GM12878 (cell line): ENCODE results near the gene PDE8B. TPM values are rescaled to one million over a fixed set of nuclear protein-coding genes. Genes with fewer than 3 reads are reported as not detected.

ENCODE experiments used
- ATAC-seq: fragments of 200-7000 bp; cut with Tn5 transposase; 3 replicates; pipeline ENCODE4 v1.9.1; 2020; ENCODE audit warnings: mild to moderate bottlenecking, moderate library complexity
- BruUV-seq: library from RNA; stranded (reverse); fragments of 400-500 nt; replicated peaks from 2 replicates; lab custom pipeline; 2021; lab: Mats Ljungman, UMichigan
- CTCF ChIA-PET: fragments of 300-600 bp; sonication (Branson Sonifier 250); formaldehyde crosslinking; extraction: SDS; loops from one replicate; lab custom pipeline; 2021; ENCODE audit warnings: inconsistent platforms; lab: Yijun Ruan, JAX
- POLR2A ChIA-PET: fragments of 350-600 bp; formaldehyde crosslinking; extraction: SDS; loops from one replicate; lab custom pipeline; 2021; ENCODE audit warnings: inconsistent platforms; lab: Charles Lee
- RAD21 ChIA-PET: fragments of 300-600 bp; sonication (Branson Sonifier 250); formaldehyde crosslinking; loops from one replicate; lab custom pipeline; 2023; ENCODE audit warnings: antibody characterized with exemption; ENCODE audit not compliant: unreplicated experiment; lab: Charles Lee
- SMC1A ChIA-PET: fragments of 300-600 bp; sonication (Branson Sonifier 250); formaldehyde crosslinking; loops from one replicate; lab custom pipeline; 2023; ENCODE audit not compliant: unreplicated experiment, uncharacterized antibody; lab: Charles Lee
- DNase-seq: peaks from one replicate; pipeline ENCODE4 v3.0.0-alpha.2; 2011; ENCODE audit warnings: low read depth, low spot score
- FAIRE-seq: peaks from 3 replicates; lab custom pipeline; 2011; peaks lifted over from hg19 to GRCh38; lab: Jason Lieb, UNC
- H2AFZ ChIP-seq: 2 replicates; pipeline ENCODE4 v1.6.0; 2011; ENCODE audit warnings: low read depth, low read length, control low read depth; ENCODE audit not compliant: control insufficient read depth
- H3K27ac ChIP-seq: 2 replicates; pipeline ENCODE4 v1.5.1; 2011; ENCODE audit warnings: control low read depth; ENCODE audit not compliant: control insufficient read depth, insufficient read depth
- H3K27me3 ChIP-seq, 2 experiments: replicated peaks in 1 of 2; 2 replicates each; pipeline versions ENCODE4 v1.6.0 to v1.6.1; 2011; ENCODE audit warnings: low read length in 1 of 2; ENCODE audit not compliant: control insufficient read depth in 2 of 2, insufficient read depth in 2 of 2
- H3K36me3 ChIP-seq, 2 experiments: 2 replicates each; pipeline ENCODE4 v1.5.1; 2011; ENCODE audit warnings: low read length in 1 of 2; ENCODE audit not compliant: control insufficient read depth in 2 of 2, insufficient read depth in 2 of 2
- H3K4me1 ChIP-seq: 2 replicates; pipeline ENCODE4 v1.6.1; 2011; ENCODE audit warnings: mild to moderate bottlenecking, low read length, moderate library complexity, mixed read lengths; ENCODE audit not compliant: control insufficient read depth, insufficient read depth
- H3K4me2 ChIP-seq: 2 replicates; pipeline ENCODE4 v1.6.0; 2011; ENCODE audit warnings: control low read depth; ENCODE audit not compliant: control insufficient read depth, insufficient read depth
- H3K4me3 ChIP-seq: fragments of 200-600 bp; sonication (generic); 2 replicates; pipeline ENCODE4 v1.5.1; 2016
- H3K79me2 ChIP-seq: 2 replicates; pipeline ENCODE4 v1.6.0; 2011; ENCODE audit warnings: low read length; ENCODE audit not compliant: control insufficient read depth, insufficient read depth
- H3K9ac ChIP-seq: 2 replicates; pipeline ENCODE4 v1.8.0; 2011; ENCODE audit warnings: low read length, control low read depth, mixed read lengths; ENCODE audit not compliant: control insufficient read depth, insufficient read depth
- H3K9me3 ChIP-seq: replicated peaks from 3 replicates; pipeline ENCODE4 v1.5.1; 2011; ENCODE audit warnings: mild to moderate bottlenecking, low read length; ENCODE audit not compliant: control insufficient read depth, insufficient read depth
- H4K20me1 ChIP-seq: 2 replicates; pipeline ENCODE4 v1.6.0; 2011; ENCODE audit not compliant: control insufficient read depth, insufficient read depth
- ATF3 ChIP-seq: IDR thresholded peaks from 2 replicates; pipeline ENCODE4 v1.6.1; 2011; ENCODE audit warnings: low read depth, mild to moderate bottlenecking, low read length, moderate library complexity, borderline replicate concordance; ENCODE audit errors: extremely low read depth
- CEBPB ChIP-seq, 2 experiments: fragments of 150-350 bp in 1 of 2; IDR thresholded peaks; 2 replicates each; pipeline ENCODE4 v1.6.1; 2012 to 2014; ENCODE audit warnings: low read depth in 2 of 2, low read length in 2 of 2, borderline replicate concordance in 1 of 2, inconsistent platforms in 1 of 2
- CUX1 ChIP-seq: IDR thresholded peaks from 2 replicates; pipeline ENCODE4 v1.6.1; 2012; ENCODE audit warnings: improper control_type of control experiment, low read depth, low read length; ENCODE audit not compliant: insufficient replicate concordance
- HDAC2 ChIP-seq: fragments of 200-600 bp; sonication (generic); IDR thresholded peaks from 2 replicates; pipeline ENCODE4 v1.6.1; 2017
- HDAC6 ChIP-seq: fragments of 200-600 bp; sonication (generic); IDR thresholded peaks from one replicate; pipeline ENCODE4 v1.8.0; 2017; ENCODE audit warnings: antibody characterized with exemption; ENCODE audit not compliant: unreplicated experiment
- JUNB ChIP-seq: IDR thresholded peaks from 2 replicates; pipeline ENCODE4 v1.6.1; 2016; ENCODE audit warnings: antibody characterized with exemption, mild to moderate bottlenecking
- RELA ChIP-seq: fragments of 450-650 bp; IDR thresholded peaks from 2 replicates; pipeline ENCODE4 v1.8.0; 2014; ENCODE audit warnings: borderline replicate concordance; ENCODE audit not compliant: partially characterized antibody
- REST ChIP-seq: IDR thresholded peaks from 2 replicates; pipeline ENCODE4 v1.6.1; 2012; ENCODE audit warnings: mild to moderate bottlenecking, low read depth, low read length
- SMARCA5 ChIP-seq: fragments of 450-650 bp; IDR thresholded peaks from 2 replicates; pipeline ENCODE4 v1.6.1; 2017; ENCODE audit warnings: mild to moderate bottlenecking
- SRF ChIP-seq, 2 experiments: IDR thresholded peaks; 2 replicates each; pipeline ENCODE4 v1.6.1; 2011; ENCODE audit warnings: low read depth in 2 of 2, low read length in 2 of 2, mild to moderate bottlenecking in 1 of 2, moderate library complexity in 1 of 2
- TCF7 ChIP-seq: IDR thresholded peaks from 2 replicates; pipeline ENCODE4 v1.6.1; 2014; ENCODE audit warnings: antibody characterized with exemption, borderline replicate concordance
- ZNF207 ChIP-seq: fragments of 450-650 bp; IDR thresholded peaks from 2 replicates; pipeline ENCODE4 v1.6.1; 2014; ENCODE audit warnings: antibody characterized with exemption, mild to moderate bottlenecking, borderline replicate concordance
- ZNF24 ChIP-seq: fragments of 450-650 bp; IDR thresholded peaks from 2 replicates; pipeline ENCODE4 v1.6.1; 2017; ENCODE audit warnings: antibody characterized with exemption, mild to moderate bottlenecking
- ZSCAN29 ChIP-seq: fragments of 450-650 bp; IDR thresholded peaks from 2 replicates; pipeline ENCODE4 v1.6.1; 2017; ENCODE audit warnings: mild to moderate bottlenecking, moderate library complexity
- WGBS: methylation state at CpG from one replicate; pipeline ENCODE4 v1.1.6; 2016; ENCODE audit warnings: low lambda C conversion rate; ENCODE audit not compliant: insufficient replicate concordance, insufficient coverage; ENCODE audit errors: missing lambda C conversion rate; 5-methylcytosine and 5-hydroxymethylcytosine counted together
- in situ Hi-C: fragments of 300-500 bp; cut with MboI; formaldehyde crosslinking; loops from 9 replicates; pipeline ENCODE4 v1.14.3; 2018; ENCODE audit warnings: mixed read lengths
- intact Hi-C: fragments of 100-400 bp; cut with micrococcal nuclease; formaldehyde crosslinking; loops from one replicate; pipeline ENCODE4 v1.14.2; 2022; ENCODE audit not compliant: unreplicated experiment
- polyA plus RNA-seq, 11 experiments: library from polyadenylated mRNA; depleted of rRNA in 4 of 11; unstranded in 6 of 11; stranded (reverse) in 5 of 11; fragments of >200 nt; fragmentation: Nextera tagmentation in 4 of 11; fragmentation: Illumina TruSeq in 1 of 11; extraction: Ambion mirVana in 4 of 11; extraction: Trizol in 1 of 11; gene quantifications; 1 replicate in 1 of 11; 2 replicates in 10 of 11; pipeline versions ENCODE4 v1.2.1 to v1.2.3, GENCODE V29; 2011 to 2016; ENCODE audit warnings: inconsistent platforms in 2 of 11, missing spikeins in 2 of 11, low read depth in 1 of 11
- total RNA-seq, 4 experiments: library from RNA; depleted of rRNA in 3 of 4; stranded (reverse); fragments of >200 nt in 3 of 4; fragmentation: Illumina TruSeq in 1 of 4; extraction: Trizol in 1 of 4; gene quantifications; 2 replicates each; pipeline versions ENCODE4 v1.2.1 to v1.2.3, GENCODE V29; 2013 to 2021

The PDE8B gene
- total and polyA plus RNA-seq, 10 of the 15 experiments (the other 5 are each of a cell fraction or from before 2014, with no cell fraction given) = 0.03 to 0.44 (median 0.20) TPM; not detected in 3

DNA sequence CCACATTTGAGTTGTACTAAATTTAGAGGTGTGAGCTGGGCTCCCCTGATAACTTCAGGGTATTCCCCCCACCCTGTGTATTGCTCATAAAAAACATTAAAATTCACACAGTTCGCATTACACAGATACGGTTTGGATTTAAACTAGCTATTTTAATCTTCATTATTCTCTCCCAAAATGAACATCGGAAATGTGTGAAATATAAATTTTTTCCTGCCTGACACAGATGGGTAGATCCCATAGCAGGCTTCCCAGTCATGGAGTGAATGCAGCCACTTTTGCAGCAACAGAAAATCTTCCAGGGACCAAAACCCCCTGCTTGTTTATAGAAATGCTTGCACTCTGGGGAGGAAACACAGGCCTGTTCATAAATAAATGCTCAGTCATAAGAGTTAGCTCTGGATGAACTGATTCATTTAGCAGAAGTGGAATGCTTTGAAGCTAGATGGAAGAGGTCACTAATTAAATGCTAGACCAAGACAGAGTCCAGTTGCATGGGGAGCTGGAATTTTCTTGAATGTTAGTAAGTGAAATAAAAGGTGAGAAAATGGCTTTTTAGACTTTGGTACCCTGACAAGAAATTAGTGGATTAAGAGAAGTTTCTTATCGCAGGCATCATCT is 115.6 kb downstream of the PDE8B start:
- Histone ChIP-seq H3K9ac (no peak overlapping the region), H3K27ac (no peak overlapping the region), H3K9me3 (no peaks in the 10 kb centered on the region), H2AFZ (no peak overlapping the region), H3K27me3 (no peaks in the 10 kb centered on the region; a peak in 2 of 4 replicates), H3K79me2 (no peaks in the 10 kb centered on the region), H3K4me2 (no peak overlapping the region), H3K4me1 (no peaks in the 10 kb centered on the region), H4K20me1 (no peaks in the 10 kb centered on the region), H3K4me3 (no peak overlapping the region), H3K36me3 (no peaks in the 10 kb centered on the region)
- ATAC-seq (no peak), DNase-seq (no peak), FAIRE-seq (no peak)
- no TSS peak for BruUV-seq
- in situ Hi-C loops (no loop called here), intact Hi-C loops (no loop called here)
- RAD21 ChIA-PET = no interaction called here
- CTCF ChIA-PET = interaction anchor here (0.9 to 1.0 kb wide), 2 partner anchors 9 to 15 kb away, joined by 3 read pairs; no protein-coding TSS in a partner anchor
- POLR2A ChIA-PET = no interaction called here
- SMC1A ChIA-PET = interaction anchor here (1.4 kb wide), 1 partner anchor 11 kb away, joined by 3 read pairs; no protein-coding TSS in a partner anchor
- 61% methylated on average over 4 of the region's 4 CpGs for WGBS
- TF ChIP-seq CUX1 = no peak
- no peak for TF ChIP-seq ZSCAN29
- no peak for TF ChIP-seq ZNF24
- TF ChIP-seq RELA = no peak
- TF ChIP-seq CEBPB (IDR thresholded peaks at IDR 0.05; ENCODE audit: borderline replicate concordance in 1 of 2, low read depth in 2 of 2, low read length in 2 of 2) = no peak
- no peak for TF ChIP-seq JUNB
- TF ChIP-seq SMARCA5 = no peak
- no peak for TF ChIP-seq ATF3
- no peak for TF ChIP-seq REST
- TF ChIP-seq HDAC6 = no peak
- no peak for TF ChIP-seq ZNF207
- no peak for TF ChIP-seq SRF (IDR thresholded peaks at IDR 0.05; ENCODE audit: low read depth in 2 of 2, low read length in 2 of 2)
- no peak for TF ChIP-seq HDAC2
- no peak for TF ChIP-seq TCF7
